Right lobe of liver (tissue), 4 donors: ENCODE measurements around the gene STK17B.

ENCODE experiments used
- CTCF ChIP-seq, 4 donors: fragments of 200-600 bp in 3 of 4; fragments of 450-650 bp in 1 of 4; IDR thresholded peaks; one replicate each; pipeline versions ENCODE4 v1.5.1 to v1.8.0; 2016 to 2022; ENCODE audit warnings: antibody characterized with exemption in 4 of 4, mild to moderate bottlenecking in 2 of 4
- POLR2A ChIP-seq: fragments of 450-650 bp; IDR thresholded peaks from one replicate; pipeline ENCODE4 v1.6.1; 2017; ENCODE audit warnings: antibody characterized with exemption, mild to moderate bottlenecking
- donor health status: DM: no; HTN: no; CAD: no.
- donor health status: DM: no; HTN: no; CAD: no.
- donor health status: DM: no; HTN: yes; CAD: no.

DNA sequence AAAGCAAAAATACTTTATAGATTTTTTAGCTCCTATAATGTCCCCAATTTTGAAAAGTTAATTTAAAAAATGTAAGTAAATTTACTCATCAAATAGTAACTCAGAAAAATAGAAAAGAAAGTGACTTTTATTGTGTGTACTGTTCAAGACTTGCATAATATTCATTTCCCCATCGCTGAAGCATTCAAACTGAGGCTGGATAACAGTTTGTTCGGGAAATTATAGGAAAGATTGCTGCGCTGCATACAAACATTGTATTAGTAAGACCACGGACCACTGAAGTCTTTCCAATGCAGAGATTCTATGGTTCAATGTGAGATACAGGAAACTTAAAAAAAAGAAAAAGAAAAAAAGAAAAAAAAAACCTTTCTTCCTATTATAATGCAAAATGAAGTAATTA is 10.4 kb downstream of the STK17B start:
- TF ChIP-seq CTCF (IDR thresholded peaks at IDR 0.05) (no peak), POLR2A (no peak)
